ENCODE data around the gene TUSC7. TPM values are rescaled to one million over a fixed set of nuclear protein-coding genes. Genes with fewer than 3 reads are reported as not detected.

The TUSC7 gene
- total RNA-seq, result not detected

- DNase-seq (ENCODE audit: low spot score), result no peak
Observed at GRCh38 chr3:116709479-116709878, at the start of gene TUSC7. Gene TUSC7, plus strand, starts transcription at chr3:116709779.

GRCh38 chr3:116661196-116661595 is 48.4 kb upstream of the TUSC7 start:
- no peak for DNase-seq (ENCODE audit: low spot score)

GRCh38 chr3:116663161-116664110 is 46.1 kb upstream of the TUSC7 start:
- DNase-seq (ENCODE audit: low spot score), result no peak

GRCh38 chr3:116667324-116667723 is 42.3 kb upstream of the TUSC7 start:
- DNase-seq (ENCODE audit: low spot score), result no peak

- no peak for DNase-seq (ENCODE audit: low spot score)
Observed at GRCh38 chr3:116667791-116668190, 41.8 kb upstream of the TUSC7 start.

- DNase-seq (ENCODE audit: low spot score), result no peak
Observed at GRCh38 chr3:116669576-116669975, 40.0 kb upstream of the TUSC7 start.

GRCh38 chr3:116671151-116671550 is 38.4 kb upstream of the TUSC7 start:
- no peak for DNase-seq (ENCODE audit: low spot score)

- DNase-seq (ENCODE audit: low spot score), result no peak
Observed at GRCh38 chr3:116678853-116679252, 30.7 kb upstream of the TUSC7 start.

GRCh38 chr3:116691041-116691440 is 18.5 kb upstream of the TUSC7 start:
- no peak for DNase-seq (ENCODE audit: low spot score)

- no peak for DNase-seq (ENCODE audit: low spot score)
Observed at GRCh38 chr3:116701070-116701469, 8.5 kb upstream of the TUSC7 start.

- DNase-seq (ENCODE audit: low spot score), result no peak
Observed at GRCh38 chr3:116702334-116702733, 7.2 kb upstream of the TUSC7 start.

GRCh38 chr3:116707531-116707930 is 2.0 kb upstream of the TUSC7 start:
- DNase-seq (ENCODE audit: low spot score), result no peak

GRCh38 chr3:116716490-116716889 is 6.9 kb downstream of the TUSC7 start:
- no peak for DNase-seq (ENCODE audit: low spot score)

GRCh38 chr3:116717566-116717965 is 8.0 kb downstream of the TUSC7 start:
- no peak for DNase-seq (ENCODE audit: low spot score)

- no peak for DNase-seq (ENCODE audit: low spot score)
Observed at GRCh38 chr3:116728454-116728853, 18.9 kb downstream of the TUSC7 start.

GRCh38 chr3:116734243-116734642 is 24.7 kb downstream of the TUSC7 start:
- DNase-seq (ENCODE audit: low spot score), result no peak

GRCh38 chr3:116739678-116740077 is 30.1 kb downstream of the TUSC7 start:
- DNase-seq (ENCODE audit: low spot score), result no peak

- no peak for DNase-seq (ENCODE audit: low spot score)
Observed at GRCh38 chr3:116740293-116740692, 30.7 kb downstream of the TUSC7 start.

GRCh38 chr3:116741467-116741866 is 31.9 kb downstream of the TUSC7 start:
- no peak for DNase-seq (ENCODE audit: low spot score)

- no peak for DNase-seq (ENCODE audit: low spot score)
Observed at GRCh38 chr3:116743062-116743461, 33.5 kb downstream of the TUSC7 start.

GRCh38 chr3:116749388-116749787 is 39.8 kb downstream of the TUSC7 start:
- no peak for DNase-seq (ENCODE audit: low spot score)

GRCh38 chr3:116757315-116757714 is 47.7 kb downstream of the TUSC7 start:
- no peak for DNase-seq (ENCODE audit: low spot score)

- no peak for DNase-seq (ENCODE audit: low spot score)
Observed at GRCh38 chr3:116759316-116759715, 49.7 kb downstream of the TUSC7 start.

Measured in ureter (tissue), 1 donor.